GM21528 (cell line): ENCODE measurements around the gene RIMBP2.
"Not testable (repeated sequence)": the region's sequence is repeated elsewhere in the genome, so short reads cannot be mapped to it uniquely, and the experiment has no call there.

ENCODE experiments used
- ATAC-seq: cut with Tn5 transposase; IDR thresholded peaks from one replicate; pipeline ENCODE4 v1.9.1; 2021; ENCODE audit warnings: mild to moderate bottlenecking, moderate library complexity; ENCODE audit not compliant: unreplicated experiment, low FRiP score

RIMBP2 gene

GRCh38 chr12:130715998-130716968, at the start of gene RIMBP2:
Gene RIMBP2 (minus strand): TSS chr12:130716299. CDS start chr12:130479013, 237,286 bp downstream.
- no peak for ATAC-seq

GRCh38 chr12:130765186-130765659, 49.1 kb upstream of the RIMBP2 start:
- ATAC-seq, result no peak

GRCh38 chr12:130764475-130765185, 48.5 kb upstream of the RIMBP2 start:
- no peak for ATAC-seq

GRCh38 chr12:130764073-130764472, 48.0 kb upstream of the RIMBP2 start:
- ATAC-seq, result no peak

GRCh38 chr12:130762319-130762675, 46.2 kb upstream of the RIMBP2 start:
- no peak for ATAC-seq

- no peak for ATAC-seq
Observed at GRCh38 chr12:130761537-130762318, 45.6 kb upstream of the RIMBP2 start.

GRCh38 chr12:130754234-130754901, 38.3 kb upstream of the RIMBP2 start:
- no peak for ATAC-seq

GRCh38 chr12:130752692-130753230, 36.7 kb upstream of the RIMBP2 start:
- no peak for ATAC-seq

GRCh38 chr12:130752037-130752436, 35.9 kb upstream of the RIMBP2 start:
- ATAC-seq, result not testable (repeated sequence)

- ATAC-seq, result no peak
Observed at GRCh38 chr12:130748786-130749185, 32.7 kb upstream of the RIMBP2 start.

- ATAC-seq, result peak; percentile 91
Observed at GRCh38 chr12:130747867-130748740, 32.0 kb upstream of the RIMBP2 start.

GRCh38 chr12:130746546-130746945, 30.4 kb upstream of the RIMBP2 start:
- no peak for ATAC-seq

- no peak for ATAC-seq
Observed at GRCh38 chr12:130745921-130746320, 29.8 kb upstream of the RIMBP2 start.

- no peak for ATAC-seq
Observed at GRCh38 chr12:130744274-130744673, 28.2 kb upstream of the RIMBP2 start.

- no peak for ATAC-seq
Observed at GRCh38 chr12:130743606-130744005, 27.5 kb upstream of the RIMBP2 start.

GRCh38 chr12:130743176-130743575, 27.1 kb upstream of the RIMBP2 start:
- no peak for ATAC-seq

GRCh38 chr12:130742716-130743115, 26.6 kb upstream of the RIMBP2 start:
- no peak for ATAC-seq

- no peak for ATAC-seq
Observed at GRCh38 chr12:130742112-130742511, 26.0 kb upstream of the RIMBP2 start.

GRCh38 chr12:130739571-130739970, 23.5 kb upstream of the RIMBP2 start:
- no peak for ATAC-seq
